ENCODE data around the gene CCDC86. TPM values are rescaled to one million over a fixed set of nuclear protein-coding genes. Genes with fewer than 3 reads are reported as not detected.
A peak's percentile ranks its signal among the peaks of the same experiment; 100 is the strongest.

CCDC86 gene
- total and polyA plus RNA-seq, 9 of the 15 experiments (the other 6 are each of a cell fraction or from before 2014, with no cell fraction given) = 4.6 to 102 (median 25.2) TPM

DNA sequence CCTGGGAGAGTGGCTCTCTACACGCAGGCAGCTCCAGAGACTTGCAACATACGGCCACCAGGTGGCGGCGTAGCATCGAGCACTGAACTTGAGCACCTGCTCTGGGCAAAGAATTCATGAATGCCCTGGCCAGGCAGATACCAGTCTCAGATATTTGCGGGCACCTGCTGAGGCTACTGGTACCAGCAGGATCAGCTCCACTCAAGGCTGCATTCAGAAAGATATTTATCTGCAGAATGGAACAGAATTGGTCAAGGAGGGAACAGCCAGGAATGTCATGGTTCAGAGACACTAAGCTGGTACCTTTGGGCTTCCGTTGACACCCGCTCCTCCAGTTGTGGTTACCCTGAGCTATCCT lies 10.8 kb upstream of the CCDC86 start (continued):
- no peak for TF ChIP-seq TCF15 (CRISPR knock-in tag; IDR thresholded peaks at IDR 0.05)
- TF ChIP-seq, protein P1, sequence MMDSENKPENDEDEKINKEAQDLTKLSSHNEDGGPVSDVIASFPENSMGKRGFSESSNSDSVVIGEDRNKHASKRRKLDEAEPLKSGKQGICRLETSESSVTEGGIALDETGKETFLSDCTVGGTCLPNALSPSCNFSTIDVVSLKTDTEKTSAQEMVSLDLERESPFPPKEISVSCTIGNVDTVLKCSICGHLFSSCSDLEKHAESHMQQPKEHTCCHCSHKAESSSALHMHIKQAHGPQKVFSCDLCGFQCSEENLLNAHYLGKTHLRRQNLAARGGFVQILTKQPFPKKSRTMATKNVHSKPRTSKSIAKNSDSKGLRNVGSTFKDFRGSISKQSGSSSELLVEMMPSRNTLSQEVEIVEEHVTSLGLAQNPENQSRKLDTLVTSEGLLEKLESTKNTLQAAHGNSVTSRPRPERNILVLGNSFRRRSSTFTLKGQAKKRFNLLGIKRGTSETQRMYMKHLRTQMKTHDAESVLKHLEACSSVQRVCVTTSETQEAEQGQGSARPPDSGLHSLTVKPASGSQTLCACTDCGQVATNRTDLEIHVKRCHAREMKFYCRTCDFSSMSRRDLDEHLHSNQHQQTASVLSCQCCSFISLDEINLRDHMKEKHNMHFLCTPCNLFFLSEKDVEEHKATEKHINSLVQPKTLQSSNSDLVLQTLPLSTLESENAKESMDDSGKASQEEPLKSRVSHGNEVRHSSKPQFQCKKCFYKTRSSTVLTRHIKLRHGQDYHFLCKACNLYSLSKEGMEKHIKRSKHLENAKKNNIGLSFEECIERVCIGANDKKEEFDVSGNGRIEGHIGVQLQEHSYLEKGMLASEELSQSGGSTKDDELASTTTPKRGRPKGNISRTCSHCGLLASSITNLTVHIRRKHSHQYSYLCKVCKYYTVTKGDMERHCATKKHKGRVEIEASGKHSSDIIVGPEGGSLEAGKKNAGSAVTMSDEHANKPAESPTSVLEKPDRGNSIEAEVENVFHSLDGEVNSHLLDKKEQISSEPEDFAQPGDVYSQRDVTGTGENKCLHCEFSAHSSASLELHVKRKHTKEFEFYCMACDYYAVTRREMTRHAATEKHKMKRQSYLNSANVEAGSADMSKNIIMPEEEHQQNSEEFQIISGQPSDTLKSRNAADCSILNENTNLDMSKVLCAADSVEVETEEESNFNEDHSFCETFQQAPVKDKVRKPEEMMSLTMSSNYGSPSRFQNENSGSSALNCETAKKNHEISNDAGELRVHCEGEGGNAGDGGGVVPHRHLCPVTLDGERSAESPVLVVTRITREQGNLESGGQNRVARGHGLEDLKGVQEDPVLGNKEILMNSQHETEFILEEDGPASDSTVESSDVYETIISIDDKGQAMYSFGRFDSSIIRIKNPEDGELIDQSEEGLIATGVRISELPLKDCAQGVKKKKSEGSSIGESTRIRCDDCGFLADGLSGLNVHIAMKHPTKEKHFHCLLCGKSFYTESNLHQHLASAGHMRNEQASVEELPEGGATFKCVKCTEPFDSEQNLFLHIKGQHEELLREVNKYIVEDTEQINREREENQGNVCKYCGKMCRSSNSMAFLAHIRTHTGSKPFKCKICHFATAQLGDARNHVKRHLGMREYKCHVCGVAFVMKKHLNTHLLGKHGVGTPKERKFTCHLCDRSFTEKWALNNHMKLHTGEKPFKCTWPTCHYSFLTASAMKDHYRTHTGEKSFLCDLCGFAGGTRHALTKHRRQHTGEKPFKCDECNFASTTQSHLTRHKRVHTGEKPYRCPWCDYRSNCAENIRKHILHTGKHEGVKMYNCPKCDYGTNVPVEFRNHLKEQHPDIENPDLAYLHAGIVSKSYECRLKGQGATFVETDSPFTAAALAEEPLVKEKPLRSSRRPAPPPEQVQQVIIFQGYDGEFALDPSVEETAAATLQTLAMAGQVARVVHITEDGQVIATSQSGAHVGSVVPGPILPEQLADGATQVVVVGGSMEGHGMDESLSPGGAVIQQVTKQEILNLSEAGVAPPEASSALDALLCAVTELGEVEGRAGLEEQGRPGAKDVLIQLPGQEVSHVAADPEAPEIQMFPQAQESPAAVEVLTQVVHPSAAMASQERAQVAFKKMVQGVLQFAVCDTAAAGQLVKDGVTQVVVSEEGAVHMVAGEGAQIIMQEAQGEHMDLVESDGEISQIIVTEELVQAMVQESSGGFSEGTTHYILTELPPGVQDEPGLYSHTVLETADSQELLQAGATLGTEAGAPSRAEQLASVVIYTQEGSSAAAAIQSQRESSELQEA (IDR thresholded peaks at IDR 0.05; ENCODE audit: low read depth) = no peak
- no peak for TF ChIP-seq FOXJ3 (CRISPR knock-in tag; IDR thresholded peaks at IDR 0.05)
- TF ChIP-seq CXXC5 (CRISPR knock-in tag; IDR thresholded peaks at IDR 0.05) = no peak
- TF ChIP-seq, protein P2, sequence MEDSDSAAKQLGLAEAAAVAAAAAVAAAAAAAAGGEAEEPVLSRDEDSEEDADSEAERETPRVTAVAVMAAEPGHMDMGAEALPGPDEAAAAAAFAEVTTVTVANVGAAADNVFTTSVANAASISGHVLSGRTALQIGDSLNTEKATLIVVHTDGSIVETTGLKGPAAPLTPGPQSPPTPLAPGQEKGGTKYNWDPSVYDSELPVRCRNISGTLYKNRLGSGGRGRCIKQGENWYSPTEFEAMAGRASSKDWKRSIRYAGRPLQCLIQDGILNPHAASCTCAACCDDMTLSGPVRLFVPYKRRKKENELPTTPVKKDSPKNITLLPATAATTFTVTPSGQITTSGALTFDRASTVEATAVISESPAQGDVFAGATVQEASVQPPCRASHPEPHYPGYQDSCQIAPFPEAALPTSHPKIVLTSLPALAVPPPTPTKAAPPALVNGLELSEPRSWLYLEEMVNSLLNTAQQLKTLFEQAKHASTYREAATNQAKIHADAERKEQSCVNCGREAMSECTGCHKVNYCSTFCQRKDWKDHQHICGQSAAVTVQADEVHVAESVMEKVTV (CRISPR knock-in tag; IDR thresholded peaks at IDR 0.05) = peak; percentile 93
- no peak for TF ChIP-seq ATF1 (CRISPR knock-in tag; IDR thresholded peaks at IDR 0.05)
- TF ChIP-seq ATF1 (tag; IDR thresholded peaks at IDR 0.05) = no peak
- TF ChIP-seq CTCF (IDR thresholded peaks at IDR 0.05 in 2 of 3, conservative IDR thresholded peaks at IDR 0.05 in 1 of 3; ENCODE audit: insufficient read depth in 2 of 3, low read depth in 1 of 3, low read length in 3 of 3) = peak; percentile 91 to 95 (median 94)
- TF ChIP-seq JUND (IDR thresholded peaks at IDR 0.05; ENCODE audit: borderline replicate concordance, low read depth, low read length) = no peak
- TF ChIP-seq JUND (tag; IDR thresholded peaks at IDR 0.05; ENCODE audit: borderline replicate concordance, low read depth, low read length) = peak; percentile 42; the same call in 1 of the 3 replicates
- no peak for TF ChIP-seq ZSCAN29 (IDR thresholded peaks at IDR 0.05)
- TF ChIP-seq RCOR1 (IDR thresholded peaks at IDR 0.05; ENCODE audit: borderline replicate concordance in 1 of 2, low read depth in 2 of 2, low read length in 2 of 2) = peak in 1 of 2 experiments; percentile 38; a peak in 1 of 4 replicates
- 0 out of 2 replicates have a peak, but pooled peaks have one; percentile 38 for TF ChIP-seq ZNF263 (CRISPR knock-in tag; IDR thresholded peaks at IDR 0.05; ENCODE audit: borderline replicate concordance)
- TF ChIP-seq RAD21 (CRISPR knock-in tag; conservative IDR thresholded peaks at IDR 0.05 in 1 of 2, IDR thresholded peaks at IDR 0.05 in 1 of 2) = peak; percentile 97 to 99
